H1 (cell line): Measurements from ENCODE around the gene MRPL32.

ENCODE experiments used
- BRCA1 ChIP-seq: IDR thresholded peaks from 2 replicates; pipeline ENCODE4 v1.6.1; 2012; ENCODE audit warnings: low read depth, low read length, improper control_type of control experiment
- CHD7 ChIP-seq: fragments of 300-600 bp; sonication (generic); IDR thresholded peaks from 2 replicates; pipeline ENCODE4 v1.7.1; 2012; ENCODE audit warnings: low read length, moderate library complexity, mild to moderate bottlenecking, inconsistent platforms; ENCODE audit not compliant: insufficient replicate concordance
- CTCF ChIP-seq, 3 experiments: IDR thresholded peaks; 1 replicate in 2 of 3; 2 replicates in 1 of 3; pipeline versions ENCODE4 v1.5.1 to v1.6.1; 2011; ENCODE audit warnings: low read length in 3 of 3, mild to moderate bottlenecking in 3 of 3, inconsistent platforms in 2 of 3, low read depth in 1 of 3, moderate library complexity in 1 of 3; ENCODE audit not compliant: insufficient read depth in 1 of 3; ENCODE audit errors: control extremely low read depth in 1 of 3
- EZH2 ChIP-seq: fragments of 200-600 bp; sonication (generic); IDR thresholded peaks from 2 replicates; pipeline ENCODE4 v1.7.1; 2012; ENCODE audit warnings: low read depth, mild to moderate bottlenecking, moderate library complexity, low read length, inconsistent platforms; ENCODE audit not compliant: severe bottlenecking
- FOSL1 ChIP-seq: IDR thresholded peaks from 2 replicates; pipeline ENCODE4 v1.6.1; 2011; ENCODE audit warnings: mild to moderate bottlenecking, low read depth, low read length, moderate library complexity; ENCODE audit not compliant: insufficient read depth
- JUND ChIP-seq: IDR thresholded peaks from 2 replicates; pipeline ENCODE4 v1.6.1; 2011; ENCODE audit warnings: mild to moderate bottlenecking, improper control_type of control experiment, low read length
- NANOG ChIP-seq: IDR thresholded peaks from 2 replicates; pipeline ENCODE4 v1.6.1; 2011; ENCODE audit warnings: low read length, low read depth, mild to moderate bottlenecking, inconsistent platforms; ENCODE audit not compliant: insufficient read depth, poor library complexity, severe bottlenecking
- POLR2A ChIP-seq, 2 experiments: IDR thresholded peaks; 1 replicate in 1 of 2; 2 replicates in 1 of 2; pipeline ENCODE4 v1.6.1; 2011; ENCODE audit warnings: low read depth in 2 of 2, low read length in 2 of 2, mild to moderate bottlenecking in 2 of 2; ENCODE audit errors: control extremely low read depth in 1 of 2
- ZNF274 ChIP-seq: IDR thresholded peaks from 2 replicates; pipeline ENCODE4 v1.7.0; 2012; ENCODE audit warnings: low read length, borderline replicate concordance; ENCODE audit errors: extremely low read depth

DNA sequence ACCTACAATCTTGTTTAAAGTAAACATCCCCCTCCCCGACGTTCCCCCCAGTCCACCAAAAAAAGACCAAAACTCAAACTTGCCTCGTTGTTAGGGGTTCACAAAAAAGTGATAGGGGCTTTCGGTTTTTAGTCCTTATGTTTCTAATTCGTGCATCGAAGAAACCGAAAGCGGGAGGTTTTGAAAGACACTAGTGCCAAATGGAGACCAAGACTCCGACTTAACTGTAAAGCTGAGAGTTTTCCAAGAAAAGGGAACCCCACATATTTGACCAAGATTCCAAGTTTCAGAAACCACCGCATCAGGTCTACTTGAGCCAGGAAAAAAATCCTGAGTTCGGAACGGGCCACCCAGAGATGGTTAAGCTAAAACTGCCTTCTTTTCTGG lies 736 bp upstream of the MRPL32 start:
- TF ChIP-seq CTCF (IDR thresholded peaks at IDR 0.05; ENCODE audit: control extremely low read depth in 1 of 3, insufficient read depth in 1 of 3, low read depth in 1 of 3, low read length in 3 of 3) (no peak), FOSL1 (no peak), BRCA1 (no peak), JUND (no peak), ZNF274 (no peak), POLR2A (IDR thresholded peaks at IDR 0.05; ENCODE audit: control extremely low read depth in 1 of 2, low read depth in 2 of 2, low read length in 2 of 2) (no peak), NANOG (no peak), EZH2 (no peak), CHD7 (no peak)
